OCI-LY7 (cell line): ENCODE data around the gene RAF1. TPM values are rescaled to one million over a fixed set of nuclear protein-coding genes. Genes with fewer than 3 reads are reported as not detected.

Source experiments
- BruUV-seq: library from RNA; stranded (reverse); fragments of 400-500 nt; replicated peaks from 2 replicates; lab custom pipeline; 2021; lab: Mats Ljungman, UMichigan
- CTCF ChIA-PET: fragments of 300-600 bp; sonication (Branson Sonifier 250); formaldehyde crosslinking; loops from one replicate; lab custom pipeline; 2022; ENCODE audit warnings: antibody characterized with exemption; ENCODE audit not compliant: unreplicated experiment; lab: Charles Lee
- POLR2A ChIA-PET: fragments of 300-600 bp; sonication (Branson Sonifier 250); formaldehyde crosslinking; loops from one replicate; lab custom pipeline; 2022; ENCODE audit warnings: antibody characterized with exemption; lab: Charles Lee
- DNase-seq: peaks from one replicate; pipeline ENCODE4 v3.0.0-alpha.2; 2015; ENCODE audit warnings: low spot score
- H2AFZ ChIP-seq: fragments of 200-600 bp; sonication (generic), shearing (Covaris generic); 2 replicates; pipeline ENCODE4 v1.6.1; 2014; ENCODE audit warnings: mild to moderate bottlenecking, antibody characterized with exemption, low read length, moderate library complexity
- H3K27ac ChIP-seq: fragments of 200-600 bp; sonication (generic); 2 replicates; pipeline ENCODE4 v1.5.1; 2014; ENCODE audit warnings: mixed run types, low read depth, mild to moderate bottlenecking, moderate library complexity, low read length, inconsistent platforms; ENCODE audit not compliant: poor library complexity, severe bottlenecking
- H3K36me3 ChIP-seq: fragments of 200-600 bp; sonication (generic); 2 replicates; pipeline ENCODE4 v1.6.1; 2014; ENCODE audit warnings: mild to moderate bottlenecking, antibody characterized with exemption, low read length, moderate library complexity, mixed read lengths; ENCODE audit not compliant: insufficient read depth
- H3K4me1 ChIP-seq: fragments of 200-600 bp; sonication (generic); 2 replicates; pipeline ENCODE4 v1.5.1; 2014; ENCODE audit warnings: mild to moderate bottlenecking, low read length; ENCODE audit not compliant: insufficient read depth, poor library complexity, severe bottlenecking
- H3K4me2 ChIP-seq: fragments of 200-600 bp; sonication (generic); 2 replicates; pipeline ENCODE4 v1.6.1; 2014; ENCODE audit warnings: mild to moderate bottlenecking, low read length
- H3K4me3 ChIP-seq: fragments of 200-600 bp; sonication (generic); 2 replicates; pipeline ENCODE4 v1.5.1; 2014; ENCODE audit warnings: mild to moderate bottlenecking, low read depth, low read length; ENCODE audit not compliant: poor library complexity, severe bottlenecking
- H3K79me2 ChIP-seq: fragments of 200-600 bp; sonication (generic); 2 replicates; pipeline ENCODE4 v1.6.1; 2016; ENCODE audit warnings: low read depth, mild to moderate bottlenecking, low read length, moderate library complexity, mixed read lengths; ENCODE audit not compliant: insufficient read depth
- H3K9me2 ChIP-seq: fragments of 200-600 bp; sonication (generic); 2 replicates; pipeline ENCODE4 v1.6.1; 2016; ENCODE audit warnings: mild to moderate bottlenecking, low read length, mixed read lengths; ENCODE audit not compliant: insufficient read depth
- H3K9me3 ChIP-seq: fragments of 200-600 bp; sonication (generic); 2 replicates; pipeline ENCODE4 v1.6.1; 2014; ENCODE audit warnings: mild to moderate bottlenecking, mixed run types, low read length, mixed read lengths
- H4K20me1 ChIP-seq: fragments of 200-600 bp; sonication (generic); 2 replicates; pipeline ENCODE4 v1.6.1; 2014; ENCODE audit warnings: mild to moderate bottlenecking, antibody characterized with exemption, low read length, moderate library complexity, mixed read lengths; ENCODE audit not compliant: insufficient read depth
- EZH2phosphoT487 ChIP-seq: fragments of 200-600 bp; sonication (generic); IDR thresholded peaks from 2 replicates; pipeline ENCODE4 v1.6.1; 2018; ENCODE audit warnings: low read depth, borderline replicate concordance, mild to moderate bottlenecking, mixed run types, antibody characterized with exemption, low read length, moderate library complexity, mixed read lengths
- intact Hi-C: fragments of 100-400 bp; cut with micrococcal nuclease; formaldehyde crosslinking; loops from one replicate; pipeline ENCODE4 v1.10.0; 2022; ENCODE audit not compliant: unreplicated experiment
- total RNA-seq, 2 experiments: library from RNA; depleted of rRNA in 1 of 2; stranded (reverse); fragments of >200 nt in 1 of 2; shearing (Covaris generic) in 1 of 2; gene quantifications; 2 replicates each; pipeline ENCODE4 v1.2.3, GENCODE V29; 2014 to 2022
- TF ChIP-seq, protein P1 (sequence below): fragments of 200-600 bp; sonication (generic); conservative IDR thresholded peaks from 2 replicates; pipeline ENCODE4 v1.5.1; 2014; ENCODE audit warnings: mild to moderate bottlenecking, antibody characterized with exemption, low read length, moderate library complexity, mixed read lengths

The RAF1 gene
- total RNA-seq, 2 experiments from 2014 or later, result 88.0 to 90.8 TPM

DNA sequence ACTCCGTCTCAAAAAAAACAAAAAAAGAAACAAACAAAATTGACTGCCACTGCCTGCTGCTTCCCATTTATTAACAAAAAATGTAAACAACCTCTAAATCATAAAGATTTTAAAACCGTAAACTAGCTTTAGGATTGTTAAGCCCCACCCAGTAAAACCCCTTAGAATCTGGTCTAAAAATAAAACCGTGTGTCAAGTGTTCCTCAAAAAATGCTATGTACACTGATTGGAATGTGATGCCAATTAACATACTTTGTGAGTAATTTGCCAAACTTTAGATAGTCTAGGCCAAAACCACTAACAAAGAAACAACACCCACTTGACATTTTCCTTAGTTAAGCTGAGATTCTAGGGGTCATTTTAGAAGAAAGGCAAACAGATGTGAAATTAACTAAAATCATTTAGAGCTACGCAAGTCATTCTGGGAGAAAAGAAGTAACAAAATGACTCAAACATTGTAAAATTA lies 5.3 kb downstream of the RAF1 start:
- ChIA-PET CTCF (no interaction called here), POLR2A (interaction anchor here (0.6 to 4.2 kb wide), 4 partner anchors 11 to 30 kb away, joined by 4 to 22 read pairs (median 8); no protein-coding TSS in a partner anchor)
- intact Hi-C loops, result no loop called here
- H4K20me1 ChIP-seq, result peaks cover 25% of the 10 kb centered on the region
- no peak for TF ChIP-seq EZH2phosphoT487
- TF ChIP-seq, protein P1, sequence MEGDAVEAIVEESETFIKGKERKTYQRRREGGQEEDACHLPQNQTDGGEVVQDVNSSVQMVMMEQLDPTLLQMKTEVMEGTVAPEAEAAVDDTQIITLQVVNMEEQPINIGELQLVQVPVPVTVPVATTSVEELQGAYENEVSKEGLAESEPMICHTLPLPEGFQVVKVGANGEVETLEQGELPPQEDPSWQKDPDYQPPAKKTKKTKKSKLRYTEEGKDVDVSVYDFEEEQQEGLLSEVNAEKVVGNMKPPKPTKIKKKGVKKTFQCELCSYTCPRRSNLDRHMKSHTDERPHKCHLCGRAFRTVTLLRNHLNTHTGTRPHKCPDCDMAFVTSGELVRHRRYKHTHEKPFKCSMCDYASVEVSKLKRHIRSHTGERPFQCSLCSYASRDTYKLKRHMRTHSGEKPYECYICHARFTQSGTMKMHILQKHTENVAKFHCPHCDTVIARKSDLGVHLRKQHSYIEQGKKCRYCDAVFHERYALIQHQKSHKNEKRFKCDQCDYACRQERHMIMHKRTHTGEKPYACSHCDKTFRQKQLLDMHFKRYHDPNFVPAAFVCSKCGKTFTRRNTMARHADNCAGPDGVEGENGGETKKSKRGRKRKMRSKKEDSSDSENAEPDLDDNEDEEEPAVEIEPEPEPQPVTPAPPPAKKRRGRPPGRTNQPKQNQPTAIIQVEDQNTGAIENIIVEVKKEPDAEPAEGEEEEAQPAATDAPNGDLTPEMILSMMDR, result no peak
- BruUV-seq, result no TSS peak
- H3K27ac ChIP-seq, result no peak overlapping the region
- H3K4me3 ChIP-seq, result no peak overlapping the region
- peaks cover 100% of the 10 kb centered on the region for H3K79me2 ChIP-seq
- H3K9me3 ChIP-seq, result no peaks in the 10 kb centered on the region
- H2AFZ ChIP-seq, result no peak overlapping the region
- H3K4me2 ChIP-seq, result no peak overlapping the region
- H3K4me1 ChIP-seq, result peaks cover 26% of the 10 kb centered on the region
- peaks cover 13% of the 10 kb centered on the region; the same call in 1 of the 2 replicates for H3K36me3 ChIP-seq
- no peaks in the 10 kb centered on the region for H3K9me2 ChIP-seq
- no peak for DNase-seq

DNA sequence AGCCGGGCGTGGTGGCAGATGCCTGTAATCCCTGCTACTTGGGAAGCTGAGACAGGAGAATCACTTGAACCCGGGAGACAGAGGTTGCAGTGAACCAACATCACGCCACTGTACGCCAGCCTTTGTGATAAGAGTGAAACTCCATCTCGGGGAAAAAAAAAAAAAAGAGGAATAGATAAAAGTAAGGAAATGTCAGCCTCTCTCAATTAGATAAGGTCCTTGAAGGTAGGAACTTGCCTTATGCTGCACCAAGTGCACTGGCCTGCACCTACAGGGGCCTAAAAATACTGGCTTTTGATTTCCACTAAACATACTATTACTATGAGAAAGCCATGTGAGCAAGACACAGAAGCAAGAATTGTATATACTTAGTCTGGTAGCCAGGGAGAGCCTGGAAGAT lies 7.1 kb downstream of the RAF1 start:
- intact Hi-C loops, result no loop called here
- Histone ChIP-seq H3K27ac (no peak overlapping the region), H3K79me2 (peaks cover 100% of the 10 kb centered on the region), H3K4me3 (no peak overlapping the region), H3K36me3 (peaks cover 13% of the 10 kb centered on the region; the same call in 1 of the 2 replicates), H2AFZ (no peak overlapping the region), H3K4me2 (no peak overlapping the region), H3K9me3 (no peaks in the 10 kb centered on the region), H4K20me1 (peaks cover 20% of the 10 kb centered on the region), H3K4me1 (peaks cover 25% of the 10 kb centered on the region), H3K9me2 (no peaks in the 10 kb centered on the region)
- ChIA-PET POLR2A (no interaction called here), CTCF (no interaction called here)
- TF ChIP-seq, protein P1, result no peak
- TF ChIP-seq EZH2phosphoT487, result no peak
- BruUV-seq, result no TSS peak
- DNase-seq, result no peak

DNA sequence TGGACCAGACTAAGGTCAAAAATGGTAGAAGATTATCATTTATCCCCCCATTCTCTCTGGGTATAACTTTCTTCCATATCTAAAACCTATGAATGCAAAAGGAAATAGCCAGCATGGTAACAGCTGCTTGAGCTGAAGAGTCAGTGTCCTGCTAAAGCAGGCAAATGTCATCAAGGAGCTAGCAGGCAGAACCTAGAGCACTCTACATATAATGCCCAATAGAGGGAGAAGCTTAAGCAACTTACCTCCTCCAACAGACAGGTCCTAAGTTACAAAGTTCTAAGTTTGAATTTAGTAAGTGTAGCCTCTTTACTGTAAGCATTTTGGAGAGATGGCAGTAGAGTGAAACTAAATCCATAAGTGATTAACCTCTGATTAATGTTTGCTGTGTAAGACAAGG lies 7.7 kb downstream of the RAF1 start:
- no peak for DNase-seq
- Histone ChIP-seq H3K9me3 (no peaks in the 10 kb centered on the region), H3K27ac (no peak overlapping the region), H3K36me3 (peaks cover 13% of the 10 kb centered on the region; the same call in 1 of the 2 replicates), H4K20me1 (peaks cover 17% of the 10 kb centered on the region), H3K4me3 (no peak overlapping the region), H3K9me2 (no peaks in the 10 kb centered on the region), H3K4me1 (peaks cover 18% of the 10 kb centered on the region), H2AFZ (no peak overlapping the region), H3K79me2 (peaks cover 99% of the 10 kb centered on the region), H3K4me2 (no peak overlapping the region)
- POLR2A ChIA-PET, result no interaction called here
- no peak for TF ChIP-seq EZH2phosphoT487
- TF ChIP-seq, protein P1, result no peak
- intact Hi-C loops, result no loop called here
- CTCF ChIA-PET, result no interaction called here
- BruUV-seq, result no TSS peak
